GM23338 (cell line): ENCODE measurements around the gene ARL9. TPM values are rescaled to one million over a fixed set of nuclear protein-coding genes. Genes with fewer than 3 reads are reported as not detected.

Experiments used
- ATAC-seq: fragments of 200-7000 bp; cut with Tn5 transposase; 3 replicates; pipeline ENCODE4 v1.9.1; 2020
- DNase-seq: peaks from one replicate; pipeline ENCODE4 v3.0.0-alpha.2; 2015; ENCODE audit warnings: low spot score
- H2AFZ ChIP-seq: fragments of 200-600 bp; sonication (generic); 2 replicates; pipeline ENCODE4 v1.8.0; 2016; ENCODE audit warnings: antibody characterized with exemption, mild to moderate bottlenecking, moderate library complexity
- H3F3A ChIP-seq: fragments of 200-600 bp; sonication (generic); replicated peaks from 2 replicates; pipeline ENCODE4 v1.8.0; 2017; ENCODE audit warnings: antibody characterized with exemption, mixed run types, low read depth
- H3K27ac ChIP-seq: fragments of 200-600 bp; sonication (generic); 2 replicates; pipeline ENCODE4 v1.6.1; 2016; ENCODE audit warnings: low read depth
- H3K27me3 ChIP-seq: fragments of 200-600 bp; sonication (generic); 2 replicates; pipeline ENCODE4 v1.8.0; 2016; ENCODE audit warnings: mild to moderate bottlenecking, mixed run types, moderate library complexity; ENCODE audit not compliant: insufficient read depth
- H3K36me3 ChIP-seq: fragments of 200-600 bp; sonication (generic); 2 replicates; pipeline ENCODE4 v1.8.0; 2016; ENCODE audit warnings: mild to moderate bottlenecking; ENCODE audit not compliant: insufficient read depth
- H3K4me1 ChIP-seq: fragments of 200-600 bp; sonication (generic); 2 replicates; pipeline ENCODE4 v1.8.0; 2016; ENCODE audit warnings: mild to moderate bottlenecking, moderate library complexity; ENCODE audit not compliant: insufficient read depth
- H3K4me2 ChIP-seq: fragments of 200-600 bp; sonication (generic); 2 replicates; pipeline ENCODE4 v1.7.1; 2017; ENCODE audit warnings: mixed run types
- H3K4me3 ChIP-seq: fragments of 200-600 bp; sonication (generic); 2 replicates; pipeline ENCODE4 v1.6.1; 2016; ENCODE audit warnings: mixed run types
- H3K79me2 ChIP-seq: fragments of 200-600 bp; sonication (generic); replicated peaks from 2 replicates; pipeline ENCODE4 v1.8.0; 2017; ENCODE audit warnings: mild to moderate bottlenecking; ENCODE audit not compliant: insufficient read depth
- H3K9me2 ChIP-seq: fragments of 200-600 bp; sonication (generic); 2 replicates; pipeline ENCODE4 v1.8.0; 2017; ENCODE audit not compliant: insufficient read depth
- H4K20me1 ChIP-seq: fragments of 200-600 bp; sonication (generic); replicated peaks from 2 replicates; pipeline ENCODE4 v1.8.0; 2017; ENCODE audit warnings: mild to moderate bottlenecking; ENCODE audit not compliant: insufficient read depth
- H3K27ac Mint-ChIP-seq: 2 replicates; pipeline ENCODE4 v1.8.0; 2020; ENCODE audit warnings: inconsistent platforms, mild to moderate bottlenecking, moderate library complexity, mixed read lengths
- H3K27me3 Mint-ChIP-seq: 3 replicates; pipeline ENCODE4 v1.8.0; 2022; ENCODE audit warnings: low read depth, mild to moderate bottlenecking, moderate library complexity, mixed read lengths, inconsistent platforms; ENCODE audit not compliant: insufficient read depth, poor library complexity
- H3K36me3 Mint-ChIP-seq: 3 replicates; pipeline ENCODE4 v1.8.0; 2021; ENCODE audit warnings: low read depth, mild to moderate bottlenecking, inconsistent platforms, moderate library complexity, mixed read lengths
- H3K4me1 Mint-ChIP-seq: 3 replicates; pipeline ENCODE4 v1.8.0; 2020; ENCODE audit warnings: mild to moderate bottlenecking, inconsistent platforms, mixed read lengths
- H3K4me3 Mint-ChIP-seq: 3 replicates; pipeline ENCODE4 v1.8.0; 2021; ENCODE audit warnings: moderate library complexity, mild to moderate bottlenecking, inconsistent platforms, mixed read lengths
- H3K9me3 Mint-ChIP-seq: 3 replicates; pipeline ENCODE4 v1.8.0; 2020; ENCODE audit warnings: moderate library complexity, mild to moderate bottlenecking, inconsistent platforms, mixed read lengths
- CREB1 ChIP-seq: fragments of 250-450 bp; sonication (Bioruptor Pico); IDR thresholded peaks from 2 replicates; pipeline ENCODE4 v1.5.0; 2020; ENCODE audit warnings: low read depth, mild to moderate bottlenecking, moderate library complexity
- EZH2 ChIP-seq: fragments of 200-600 bp; sonication (generic); IDR thresholded peaks from one replicate; pipeline ENCODE4 v1.8.0; 2017; ENCODE audit warnings: antibody characterized with exemption, mild to moderate bottlenecking, low read depth; ENCODE audit not compliant: unreplicated experiment
- EZH2phosphoT487 ChIP-seq: fragments of 200-600 bp; sonication (generic); IDR thresholded peaks from one replicate; pipeline ENCODE4 v1.8.1; 2018; ENCODE audit warnings: antibody characterized with exemption; ENCODE audit not compliant: unreplicated experiment
- JUNB ChIP-seq: IDR thresholded peaks from one replicate; pipeline ENCODE4 v1.6.1; 2016; ENCODE audit warnings: antibody characterized with exemption; ENCODE audit not compliant: unreplicated experiment
- NANOG ChIP-seq: IDR thresholded peaks from 2 replicates; pipeline ENCODE4 v1.6.1; 2016; ENCODE audit warnings: antibody characterized with exemption, borderline replicate concordance
- POLR2AphosphoS5 ChIP-seq: IDR thresholded peaks from 2 replicates; pipeline ENCODE4 v1.6.1; 2016; ENCODE audit warnings: antibody characterized with exemption, low read depth
- REST ChIP-seq: IDR thresholded peaks from one replicate; pipeline ENCODE4 v1.6.1; 2018; ENCODE audit warnings: antibody characterized with exemption; ENCODE audit not compliant: unreplicated experiment
- STAT1 ChIP-seq: IDR thresholded peaks from one replicate; pipeline ENCODE4 v1.6.1; 2016; ENCODE audit warnings: antibody characterized with exemption; ENCODE audit not compliant: unreplicated experiment
- ZNF114 ChIP-seq: fragments of 250-450 bp; sonication (Bioruptor Pico); IDR thresholded peaks from 2 replicates; pipeline ENCODE4 v1.5.0; 2020; ENCODE audit warnings: mild to moderate bottlenecking, moderate library complexity
- ZNF331 ChIP-seq: fragments of 250-450 bp; sonication (Bioruptor Pico); IDR thresholded peaks from 2 replicates; pipeline ENCODE4 v1.5.0; 2020; ENCODE audit warnings: low read depth, mild to moderate bottlenecking, moderate library complexity
- ZNF462 ChIP-seq: fragments of 250-450 bp; sonication (Bioruptor Pico); IDR thresholded peaks from 2 replicates; pipeline ENCODE4 v1.5.0; 2020; ENCODE audit warnings: mild to moderate bottlenecking, moderate library complexity
- polyA plus RNA-seq: library from polyadenylated mRNA; unstranded; fragments of >200 nt; fragmentation: Nextera tagmentation; extraction: Ambion mirVana; gene quantifications from 2 replicates; pipeline ENCODE4 v1.2.1, GENCODE V29; 2016
- total RNA-seq: library from RNA; depleted of rRNA; stranded (reverse); fragments of >200 nt; shearing (Covaris generic); gene quantifications from 2 replicates; pipeline ENCODE4 v1.2.3, GENCODE V29; 2014
- TF ChIP-seq, protein P1 (sequence below): IDR thresholded peaks from 2 replicates; pipeline ENCODE4 v1.6.1; 2016; ENCODE audit warnings: antibody characterized with exemption
- TF ChIP-seq, protein P2 (sequence below), 2 experiments: fragments of 200-600 bp in 1 of 2; sonication (generic) in 1 of 2; conservative IDR thresholded peaks; 2 replicates each; pipeline versions ENCODE4 v1.5.1 to v1.6.1; 2016 to 2017; ENCODE audit warnings: antibody characterized with exemption in 2 of 2, low read depth in 2 of 2, mild to moderate bottlenecking in 2 of 2, moderate library complexity in 1 of 2

ARL9 gene
- total and polyA plus RNA-seq, 2 experiments from 2014 or later, result 0.37 TPM; not detected in 1

GRCh38 chr4:56462157-56462556 lies 43.4 kb upstream of the ARL9 start:
- Histone ChIP-seq H3K4me2 (no peak overlapping the region), H3K27ac (no peak overlapping the region), H3K36me3 (peaks cover 52% of the 10 kb centered on the region), H3K9me2 (no peaks in the 10 kb centered on the region), H3K4me1 (peaks cover 4% of the 10 kb centered on the region; the same call in 1 of the 2 replicates), H3F3A (peaks cover 8% of the 10 kb centered on the region; the same call in 1 of the 2 replicates), H4K20me1 (peaks cover 35% of the 10 kb centered on the region), H3K4me3 (no peak overlapping the region), H3K79me2 (peaks cover 31% of the 10 kb centered on the region), H2AFZ (no peak overlapping the region), H3K27me3 (no peaks in the 10 kb centered on the region)
- TF ChIP-seq, protein P1, sequence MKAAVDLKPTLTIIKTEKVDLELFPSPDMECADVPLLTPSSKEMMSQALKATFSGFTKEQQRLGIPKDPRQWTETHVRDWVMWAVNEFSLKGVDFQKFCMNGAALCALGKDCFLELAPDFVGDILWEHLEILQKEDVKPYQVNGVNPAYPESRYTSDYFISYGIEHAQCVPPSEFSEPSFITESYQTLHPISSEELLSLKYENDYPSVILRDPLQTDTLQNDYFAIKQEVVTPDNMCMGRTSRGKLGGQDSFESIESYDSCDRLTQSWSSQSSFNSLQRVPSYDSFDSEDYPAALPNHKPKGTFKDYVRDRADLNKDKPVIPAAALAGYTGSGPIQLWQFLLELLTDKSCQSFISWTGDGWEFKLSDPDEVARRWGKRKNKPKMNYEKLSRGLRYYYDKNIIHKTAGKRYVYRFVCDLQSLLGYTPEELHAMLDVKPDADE, result no peak
- no peak for TF ChIP-seq ZNF331 (CRISPR knock-in tag)
- TF ChIP-seq JUNB, result no peak
- TF ChIP-seq NANOG, result no peak
- TF ChIP-seq CREB1 (CRISPR knock-in tag), result no peak
- no peak for TF ChIP-seq STAT1
- no peak for TF ChIP-seq ZNF114 (CRISPR knock-in tag)
- TF ChIP-seq EZH2phosphoT487, result no peak
- TF ChIP-seq EZH2, result no peak
- TF ChIP-seq REST, result no peak
- TF ChIP-seq, protein P2, sequence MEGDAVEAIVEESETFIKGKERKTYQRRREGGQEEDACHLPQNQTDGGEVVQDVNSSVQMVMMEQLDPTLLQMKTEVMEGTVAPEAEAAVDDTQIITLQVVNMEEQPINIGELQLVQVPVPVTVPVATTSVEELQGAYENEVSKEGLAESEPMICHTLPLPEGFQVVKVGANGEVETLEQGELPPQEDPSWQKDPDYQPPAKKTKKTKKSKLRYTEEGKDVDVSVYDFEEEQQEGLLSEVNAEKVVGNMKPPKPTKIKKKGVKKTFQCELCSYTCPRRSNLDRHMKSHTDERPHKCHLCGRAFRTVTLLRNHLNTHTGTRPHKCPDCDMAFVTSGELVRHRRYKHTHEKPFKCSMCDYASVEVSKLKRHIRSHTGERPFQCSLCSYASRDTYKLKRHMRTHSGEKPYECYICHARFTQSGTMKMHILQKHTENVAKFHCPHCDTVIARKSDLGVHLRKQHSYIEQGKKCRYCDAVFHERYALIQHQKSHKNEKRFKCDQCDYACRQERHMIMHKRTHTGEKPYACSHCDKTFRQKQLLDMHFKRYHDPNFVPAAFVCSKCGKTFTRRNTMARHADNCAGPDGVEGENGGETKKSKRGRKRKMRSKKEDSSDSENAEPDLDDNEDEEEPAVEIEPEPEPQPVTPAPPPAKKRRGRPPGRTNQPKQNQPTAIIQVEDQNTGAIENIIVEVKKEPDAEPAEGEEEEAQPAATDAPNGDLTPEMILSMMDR (conservative IDR thresholded peaks at IDR 0.05; ENCODE audit: low read depth in 2 of 2), result no peak
- TF ChIP-seq ZNF462, result no peak
- TF ChIP-seq POLR2AphosphoS5, result no peak
- peak; percentile 12 for DNase-seq
- no peaks in the 10 kb centered on the region; the same call in 2 of the 3 replicates for H3K9me3 Mint-ChIP-seq
- no peak overlapping the region for H3K27ac Mint-ChIP-seq
- no peak overlapping the region for H3K4me3 Mint-ChIP-seq
- H3K36me3 Mint-ChIP-seq, result peaks cover 55% of the 10 kb centered on the region
- peaks cover 5% of the 10 kb centered on the region for H3K27me3 Mint-ChIP-seq
- ATAC-seq, result no peak
- peaks cover 12% of the 10 kb centered on the region; the same call in 2 of the 3 replicates for H3K4me1 Mint-ChIP-seq
